Retina (tissue), 1 donor: ENCODE measurements around the gene ANXA10.
"Not testable (repeated sequence)": the region's sequence is repeated elsewhere in the genome, so short reads cannot be mapped to it uniquely, and the experiment has no call there.

Source experiments
- DNase-seq: peaks from one replicate; pipeline ENCODE4 v3.0.0-alpha.2; 2016

Gene ANXA10

DNA sequence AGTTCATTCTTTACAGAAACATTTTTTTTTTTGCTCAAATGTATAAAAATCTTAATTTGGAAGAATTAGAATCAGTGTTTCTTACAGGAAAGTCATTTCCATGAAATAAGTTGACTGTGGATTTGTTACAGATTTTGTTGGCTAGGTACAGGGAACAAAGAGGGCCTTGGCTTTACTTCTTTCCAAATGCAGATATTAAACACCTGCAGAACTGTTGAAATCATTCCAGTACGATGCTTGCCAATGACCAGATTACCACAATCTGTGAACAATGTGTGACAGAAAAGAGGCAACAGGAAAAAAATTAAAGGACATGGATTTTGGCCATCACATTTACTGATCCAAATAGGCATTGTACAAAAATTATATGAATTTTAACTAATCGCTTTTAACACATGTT, 70.8 kb downstream of the ANXA10 start:
- no peak for DNase-seq

DNA sequence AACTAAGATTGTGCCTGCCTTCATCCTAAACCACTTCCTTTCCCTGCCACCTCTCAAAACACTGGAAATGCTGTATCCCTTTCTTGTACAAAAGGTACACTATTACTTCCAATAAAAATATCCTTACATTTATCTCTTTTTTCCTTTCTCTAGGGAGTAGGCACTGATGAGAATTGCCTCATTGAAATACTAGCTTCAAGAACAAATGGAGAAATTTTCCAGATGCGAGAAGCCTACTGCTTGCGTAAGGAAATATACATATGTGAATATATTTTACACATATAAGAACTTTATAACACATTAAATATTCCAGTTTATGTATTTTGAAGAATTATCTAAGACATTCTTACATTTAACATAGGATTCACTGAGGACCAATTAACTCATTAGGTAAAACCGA, 71.7 kb downstream of the ANXA10 start:
- no peak for DNase-seq

DNA sequence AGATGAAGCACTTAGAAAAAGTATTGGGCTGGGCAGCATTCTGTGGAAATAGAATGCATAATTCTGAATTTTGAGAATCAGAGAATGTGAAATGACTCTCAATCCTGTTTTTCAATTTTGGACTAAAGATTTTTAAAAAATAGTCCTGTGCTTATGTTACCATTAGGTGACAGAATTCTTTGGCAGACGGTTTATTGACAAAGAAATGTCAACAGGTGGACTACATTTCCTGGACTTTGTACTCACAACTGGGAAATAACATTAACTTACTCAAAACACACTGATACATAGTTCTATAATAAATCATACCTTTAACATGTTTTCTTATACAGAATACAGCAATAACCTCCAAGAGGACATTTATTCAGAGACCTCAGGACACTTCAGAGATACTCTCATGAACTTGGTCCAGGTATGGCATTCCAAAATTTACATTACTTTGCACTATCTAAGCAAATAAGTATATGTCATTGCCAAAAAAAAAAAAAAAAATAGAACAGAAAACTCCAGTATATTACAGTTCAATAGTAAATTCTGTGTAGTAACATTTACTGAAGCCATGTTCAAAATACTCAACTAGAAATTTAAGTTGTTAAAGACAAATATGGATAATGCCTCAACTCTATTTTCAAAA, 72.7 kb downstream of the ANXA10 start:
- DNase-seq: no peak

DNA sequence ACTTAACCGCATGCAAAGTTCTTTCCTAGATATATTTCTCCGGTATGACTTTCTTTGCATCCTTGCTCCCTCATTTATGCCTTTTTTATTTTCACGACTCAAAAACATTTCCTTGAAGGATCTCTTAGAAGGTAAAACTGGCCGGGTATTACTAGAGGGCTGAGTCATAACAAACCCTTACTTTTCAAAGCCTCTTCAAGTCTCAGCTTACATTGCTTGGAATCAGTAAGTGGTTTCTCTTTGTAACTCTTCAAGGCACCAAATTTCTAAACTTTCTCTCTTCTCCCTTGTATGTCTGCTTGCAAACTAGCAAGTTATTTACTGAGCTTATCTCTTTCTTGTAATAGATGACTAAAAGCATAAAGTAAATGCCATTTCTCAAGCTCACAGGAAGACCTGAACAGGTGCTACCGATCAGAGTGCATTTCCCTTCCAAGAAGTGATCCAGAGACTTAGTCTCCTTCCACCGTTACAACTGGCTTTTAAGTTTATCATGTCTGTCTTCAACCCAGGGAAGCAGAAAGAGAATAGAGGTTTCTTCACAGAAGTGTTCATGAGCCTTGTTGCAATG, 75.5 kb downstream of the ANXA10 start:
- no peak for DNase-seq

DNA sequence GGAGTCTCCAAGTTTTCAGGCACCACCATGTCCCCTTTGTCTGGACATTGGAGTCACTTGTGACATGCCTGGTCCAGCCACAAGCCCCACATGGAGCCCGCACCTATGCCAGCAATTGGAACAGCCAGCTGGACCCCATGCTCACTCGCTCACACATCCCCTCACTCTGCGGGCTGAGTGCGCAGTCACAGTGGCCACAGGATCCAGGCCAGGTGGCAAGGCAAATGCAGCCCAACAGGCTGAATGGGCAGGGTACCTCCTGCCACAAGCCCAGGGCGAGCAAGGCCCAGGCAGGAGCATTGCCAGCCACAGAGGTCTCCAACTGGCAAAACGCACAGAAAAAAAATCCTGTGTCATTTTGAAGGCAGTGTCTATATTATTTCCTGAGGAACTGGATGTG, 82.0 kb downstream of the ANXA10 start:
- no peak for DNase-seq

DNA sequence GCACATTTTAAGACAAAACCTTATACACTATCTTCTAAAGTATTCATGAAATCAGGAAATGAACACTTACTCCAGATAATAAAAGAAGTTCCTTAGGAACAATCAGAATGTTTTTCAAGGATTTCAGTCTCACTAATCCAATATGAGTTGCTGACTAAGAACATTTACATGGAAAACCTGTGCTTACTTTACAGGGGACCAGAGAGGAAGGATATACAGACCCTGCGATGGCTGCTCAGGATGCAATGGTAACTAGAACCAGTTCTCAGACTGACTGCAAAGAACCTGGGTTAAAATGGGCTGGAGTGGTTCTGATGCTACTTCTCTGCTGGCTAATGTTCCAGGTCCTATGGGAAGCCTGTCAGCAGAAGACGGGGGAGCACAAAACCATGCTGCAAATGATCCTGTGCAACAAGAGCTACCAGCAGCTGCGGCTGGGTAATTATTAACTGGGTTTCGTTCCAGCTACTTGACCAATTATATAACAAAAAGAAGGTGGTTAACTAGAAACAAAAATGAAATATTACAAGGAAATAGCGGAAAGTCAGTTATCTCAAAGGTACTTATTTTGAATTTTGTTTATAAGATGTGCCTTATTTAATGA, 85.3 kb downstream of the ANXA10 start:
- DNase-seq: peak; percentile 1

DNA sequence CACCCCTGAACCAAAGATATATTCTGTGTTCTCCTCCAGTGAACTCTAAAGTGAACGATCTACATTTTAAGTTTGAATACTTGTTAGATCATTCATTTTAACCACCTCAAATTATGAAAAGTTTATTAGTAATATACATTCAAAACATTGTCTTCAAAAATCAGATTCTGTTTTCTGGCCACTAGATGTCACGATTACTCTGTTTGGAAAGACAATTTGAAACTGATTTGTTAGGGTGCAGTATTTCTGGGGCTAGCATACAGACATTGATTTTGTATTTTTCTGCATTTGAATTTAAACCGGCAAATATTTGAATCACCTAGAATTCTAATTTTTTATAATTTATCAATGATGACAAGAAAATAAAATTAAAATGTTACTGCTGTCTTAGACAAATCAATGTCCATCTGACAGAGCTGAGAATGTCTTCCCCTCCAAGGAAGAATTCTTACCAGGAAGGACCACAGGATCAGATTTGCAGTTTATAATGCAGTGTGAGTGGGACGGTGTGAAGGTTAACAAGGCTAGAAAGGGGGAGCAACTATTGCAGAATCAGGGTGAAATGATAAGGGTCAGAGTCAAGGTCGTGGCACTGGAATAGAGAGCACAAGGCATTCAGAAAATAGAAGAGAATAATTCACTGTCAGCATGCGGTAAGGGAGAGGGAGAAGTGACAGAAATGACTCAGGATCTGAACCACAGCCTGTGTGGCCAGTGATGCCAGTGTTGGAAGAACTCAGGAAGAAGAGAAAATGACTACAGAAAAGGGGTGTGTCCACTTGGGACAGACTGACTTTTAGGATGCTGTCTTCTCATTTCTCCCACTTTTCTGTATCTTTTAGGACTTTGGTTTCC, 91.6 kb downstream of the ANXA10 start:
- DNase-seq: peak; percentile 36

DNA sequence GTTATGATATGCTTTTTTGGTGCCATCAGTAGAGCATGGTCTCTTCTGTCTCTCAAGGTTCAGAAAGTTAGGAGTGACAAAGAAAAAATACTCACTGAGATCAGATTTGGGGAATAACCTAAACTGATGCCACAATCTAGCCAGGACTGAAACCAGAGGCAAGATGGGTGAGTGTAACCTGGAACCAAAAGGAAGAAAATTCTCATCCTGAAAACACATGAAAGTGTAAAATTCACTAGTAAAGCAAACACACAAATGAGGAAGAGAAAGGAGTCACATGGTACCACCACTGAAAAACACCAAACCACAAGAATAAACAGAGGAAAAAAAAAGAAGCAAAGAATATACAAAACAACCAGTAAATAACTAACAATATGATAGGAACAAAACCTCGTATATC, 96.4 kb downstream of the ANXA10 start:
- DNase-seq: no peak

DNA sequence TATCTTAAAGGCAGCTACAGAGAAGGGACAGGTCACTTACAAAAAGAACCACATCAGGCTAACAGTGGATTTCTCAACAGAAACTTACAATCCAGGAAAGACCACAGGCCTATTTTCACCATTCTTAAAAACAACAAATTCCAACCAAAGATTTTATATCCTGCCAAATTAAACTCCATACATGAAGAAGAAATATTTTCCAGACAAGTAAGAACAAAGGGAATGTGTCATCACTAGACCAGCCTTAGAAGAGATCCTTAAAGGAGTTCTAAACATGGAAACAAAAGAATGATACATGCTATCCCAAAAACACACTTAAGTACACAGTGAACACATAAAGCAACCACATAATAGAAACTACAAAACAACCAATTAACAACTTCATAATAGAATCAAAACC, 105.6 kb downstream of the ANXA10 start:
- no peak for DNase-seq

DNA sequence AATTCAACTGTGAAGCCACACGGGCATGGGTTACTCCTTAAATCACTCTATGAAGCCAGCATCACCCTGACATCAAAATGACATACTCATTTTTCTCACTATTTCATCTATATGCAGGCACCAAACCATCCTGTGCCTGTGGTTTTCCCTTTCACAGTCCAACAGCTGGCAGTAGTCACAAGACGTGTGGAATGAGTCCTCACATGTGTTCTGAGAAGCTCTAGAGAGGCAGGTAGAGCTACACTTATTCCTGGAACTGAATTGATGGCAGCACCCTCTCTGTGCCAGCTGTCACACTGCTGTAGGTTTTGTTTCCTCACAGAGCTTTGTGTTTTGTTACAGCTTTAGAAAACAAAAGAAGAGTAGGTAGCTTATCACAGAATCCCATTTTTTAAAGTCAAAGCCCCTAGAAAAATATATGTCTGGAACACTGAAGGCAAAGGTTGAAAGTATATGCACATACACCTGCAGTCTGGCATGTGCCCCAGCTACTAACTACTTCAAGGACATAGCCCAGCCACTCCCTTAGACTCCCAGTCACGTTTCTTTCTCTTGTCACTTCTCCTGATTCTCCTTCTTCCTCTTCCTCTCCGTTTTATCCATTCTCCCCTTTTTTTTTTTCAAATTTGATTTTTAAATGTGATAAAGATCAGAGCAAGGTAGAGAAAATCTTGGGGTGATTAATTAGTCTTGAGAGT, 107.1 kb downstream of the ANXA10 start:
- no peak for DNase-seq

DNA sequence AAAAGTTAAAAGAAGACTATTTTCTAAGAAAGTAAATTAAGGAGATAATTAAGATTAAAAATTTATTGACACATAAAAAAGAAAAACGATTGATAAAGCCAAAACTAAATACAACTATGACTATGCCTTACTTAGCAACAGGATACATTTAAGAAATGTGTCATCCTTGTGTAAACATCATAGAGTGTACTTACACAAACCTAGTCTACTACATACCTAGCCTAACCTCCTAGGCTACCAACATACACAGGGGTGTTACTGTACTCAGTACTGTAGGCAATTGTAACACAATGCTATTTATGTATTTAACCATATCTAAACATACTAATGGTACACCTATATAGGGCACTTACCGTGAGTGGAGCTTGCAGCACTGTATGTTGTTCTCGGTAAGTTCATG, 108.3 kb downstream of the ANXA10 start:
- no peak for DNase-seq

DNA sequence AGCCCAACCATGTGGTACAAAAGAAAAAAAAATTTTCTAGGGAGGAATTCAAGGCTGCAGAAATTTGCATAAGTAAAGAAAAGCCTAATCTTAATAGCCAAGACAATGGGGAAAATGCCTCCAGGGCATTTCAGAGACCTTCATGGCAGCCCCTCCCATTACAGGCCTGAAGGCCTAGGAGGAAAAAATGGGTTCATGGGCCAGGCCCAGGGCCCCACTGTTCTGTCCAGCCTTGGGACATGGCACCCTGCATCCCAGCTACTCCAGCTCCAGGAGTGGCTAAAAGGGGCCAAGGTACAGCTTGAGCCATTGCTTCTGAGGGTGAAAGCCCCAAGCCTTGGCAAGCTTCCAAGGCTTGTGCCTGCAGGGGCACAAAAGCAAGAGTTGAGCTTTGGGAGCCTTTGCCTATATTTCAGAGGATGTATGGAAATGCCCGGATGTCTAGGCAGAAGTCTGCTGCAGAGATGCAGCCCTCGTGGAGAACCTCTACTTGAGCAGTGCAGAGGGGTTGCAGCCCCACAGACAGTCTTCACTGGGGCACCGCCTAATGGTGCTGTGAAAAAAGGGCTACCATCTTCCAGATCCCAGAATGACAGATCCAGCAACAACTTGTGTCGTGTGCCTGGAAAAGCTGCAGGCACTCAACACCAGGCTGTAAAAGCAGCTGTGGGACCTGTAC, 111.0 kb downstream of the ANXA10 start:
- DNase-seq: no peak

DNA sequence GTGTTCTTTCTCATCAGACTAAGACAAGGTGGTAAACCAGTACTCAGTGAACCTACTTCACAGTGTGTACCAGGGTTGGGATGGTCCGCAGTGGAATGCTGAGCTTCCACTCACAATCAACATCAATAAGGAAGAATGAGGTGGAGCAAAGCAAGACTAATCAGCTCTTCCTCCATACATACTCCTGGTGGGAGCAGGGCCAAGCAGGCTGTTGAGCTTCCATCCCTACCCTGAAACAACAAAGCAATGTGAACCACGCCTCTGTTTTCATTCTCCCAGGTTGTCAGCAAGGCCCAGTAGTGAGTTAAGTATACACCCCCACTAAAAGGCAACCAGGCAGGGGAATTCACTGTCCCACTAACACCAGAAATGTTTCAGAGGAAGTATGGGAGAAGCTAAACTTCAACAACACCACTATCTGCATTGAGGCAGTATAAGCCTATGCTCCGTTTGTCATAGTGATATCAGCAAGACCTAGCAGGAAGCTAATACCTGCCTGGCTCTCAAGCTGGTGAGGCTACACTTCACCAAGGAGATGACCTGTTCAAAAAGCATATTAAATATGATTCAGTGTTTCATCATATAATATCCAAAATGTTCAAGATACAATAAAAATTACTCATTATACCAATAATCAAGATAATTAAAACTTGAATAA, 116.7 kb downstream of the ANXA10 start:
- no peak for DNase-seq

DNA sequence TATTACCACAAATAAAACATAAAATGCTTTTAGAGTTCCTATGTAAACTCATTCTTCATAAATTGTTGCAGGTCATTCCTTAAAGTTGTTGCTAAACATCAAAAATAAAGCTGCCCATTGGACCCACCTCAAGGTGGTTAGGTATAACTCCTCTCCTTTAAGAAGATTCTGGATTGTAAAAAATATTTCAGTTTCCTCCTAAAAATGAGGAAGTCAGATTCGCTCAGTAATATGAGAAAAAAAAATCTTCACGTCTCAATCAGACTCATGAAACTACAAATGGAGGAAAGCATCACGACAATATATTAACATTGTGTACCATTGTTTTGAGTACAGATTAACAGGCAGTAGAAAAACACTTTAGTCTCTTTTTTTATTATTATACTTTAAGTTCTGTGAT, 120.3 kb downstream of the ANXA10 start:
- DNase-seq: no peak

DNA sequence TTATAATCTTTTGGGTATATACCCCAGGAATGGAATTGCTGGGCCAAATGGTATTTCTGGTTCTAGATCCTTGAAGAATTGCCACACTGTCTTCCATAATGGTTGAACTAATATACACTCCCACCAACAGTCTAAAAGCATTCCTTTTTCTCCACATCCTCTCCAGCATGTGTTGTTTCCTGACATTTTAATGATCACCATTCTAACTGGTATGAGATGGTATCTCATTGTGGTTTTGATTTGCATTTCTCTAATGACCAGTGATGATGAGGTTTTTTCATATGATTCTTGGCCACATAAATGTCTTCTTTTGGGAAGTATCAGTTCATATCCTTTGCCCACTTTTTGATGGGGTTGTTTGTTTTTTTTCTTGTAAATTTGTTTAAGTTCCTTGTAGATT, 121.2 kb downstream of the ANXA10 start:
- DNase-seq: not testable (repeated sequence)

DNA sequence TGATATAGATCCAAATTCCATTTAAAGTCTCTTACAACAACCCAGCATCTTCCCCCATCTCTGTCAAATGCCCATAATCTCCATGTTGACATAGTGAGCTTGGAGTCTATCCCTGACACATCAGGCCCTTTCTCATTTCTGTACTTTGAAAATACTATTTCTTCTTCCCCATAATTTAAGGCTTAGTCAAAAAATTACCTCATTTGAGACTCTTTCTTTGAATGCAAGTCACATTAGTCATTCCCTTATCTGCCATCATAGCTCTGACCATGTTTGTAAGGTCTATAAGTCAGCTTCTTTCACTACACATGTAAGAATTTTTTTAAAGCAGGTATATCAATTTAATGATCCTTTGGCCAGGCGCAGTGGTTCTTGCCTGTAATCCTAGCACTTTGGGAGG, 126.3 kb downstream of the ANXA10 start:
- DNase-seq: no peak

DNA sequence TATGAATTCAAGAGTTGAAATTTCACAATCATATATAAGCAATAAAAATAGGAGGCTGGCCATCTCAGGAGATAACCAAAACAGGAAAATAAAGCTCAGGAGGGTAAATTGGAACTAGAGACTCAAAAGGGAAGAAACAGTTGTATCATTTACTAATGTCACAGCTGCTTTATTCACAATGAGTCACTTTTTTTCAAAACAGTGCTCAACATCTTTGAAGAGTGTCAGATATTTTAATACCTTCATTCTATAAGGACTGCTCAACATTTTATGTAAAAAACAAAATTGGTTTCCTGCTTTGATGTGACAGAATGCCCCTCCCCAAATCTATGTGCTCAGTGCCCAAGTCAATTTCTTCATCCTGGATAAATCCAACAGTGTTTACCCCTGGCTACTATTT, 128.6 kb downstream of the ANXA10 start:
- DNase-seq: no peak

DNA sequence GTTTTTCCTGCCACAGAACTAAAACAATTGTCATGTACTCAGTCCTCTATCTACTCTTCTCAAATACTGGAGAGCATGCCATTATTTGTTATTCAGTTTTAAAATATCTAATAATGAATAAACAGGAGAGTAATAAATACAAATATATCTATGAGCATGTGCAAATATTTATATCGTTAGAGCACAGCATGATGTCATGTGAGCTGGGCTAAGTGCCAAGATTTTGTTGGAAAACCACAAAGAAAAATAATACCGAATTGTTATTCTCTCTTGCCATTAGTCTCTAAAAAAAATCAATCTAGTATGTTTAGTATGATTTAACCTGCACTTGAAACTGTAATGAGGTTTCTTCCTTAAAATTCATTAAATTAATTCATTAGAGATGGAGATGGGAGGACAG, 129.0 kb downstream of the ANXA10 start:
- DNase-seq: no peak
